T-cell (primary cell): Measurements from ENCODE around the gene PI4KB. TPM values are rescaled to one million over a fixed set of nuclear protein-coding genes. Genes with fewer than 3 reads are reported as not detected.

Experiments
- ATAC-seq, 4 experiments: fragments of 200-7000 bp in 3 of 4; fragments of 150-1000 bp in 1 of 4; cut with Tn5 transposase; replicated peaks in 1 of 4; 1 replicate in 3 of 4; 2 replicates in 1 of 4; pipeline ENCODE4 v1.10.0; 2021; ENCODE audit warnings: moderate library complexity in 3 of 4, mild to moderate bottlenecking in 2 of 4, moderate number of reproducible peaks in 1 of 4
- CTCF ChIA-PET, 2 donors: fragments of 300-600 bp; sonication (Branson Sonifier 250); formaldehyde crosslinking; loops; one replicate each; lab custom pipeline; 2022; ENCODE audit warnings: antibody characterized with exemption in 2 of 2; lab: Charles Lee
- POLR2A ChIA-PET, 2 donors: fragments of 300-600 bp; sonication (Branson Sonifier 250); formaldehyde crosslinking; loops; one replicate each; lab custom pipeline; 2022; ENCODE audit warnings: antibody characterized with exemption in 2 of 2; lab: Charles Lee
- DNase-seq, 35 experiments: peaks; one replicate each; pipeline versions ENCODE4 v3.0.0 to v3.0.0-alpha.2; 2013 to 2023
- H3K27ac ChIP-seq: one replicate; pipeline ENCODE4 v1.5.1; 2013; ENCODE audit warnings: low read length
- H3K27me3 ChIP-seq, 2 experiments: replicated peaks in 1 of 2; 1 replicate in 1 of 2; 2 replicates in 1 of 2; pipeline versions ENCODE4 v1.6.1 to v1.7.0; 2013; ENCODE audit warnings: low read length in 1 of 2, mixed read lengths in 1 of 2; ENCODE audit not compliant: control insufficient read depth in 2 of 2, insufficient read depth in 2 of 2; ENCODE audit errors: extremely low read depth in 1 of 2
- H3K36me3 ChIP-seq, 2 donors: 1 replicate in 1 of 2; 2 replicates in 1 of 2; pipeline versions ENCODE4 v1.6.1 to v1.7.0; 2013; ENCODE audit warnings: low read length in 1 of 2; ENCODE audit not compliant: control insufficient read depth in 2 of 2, insufficient read depth in 1 of 2; ENCODE audit errors: extremely low read depth in 1 of 2
- H3K4me1 ChIP-seq, 2 experiments: 1 replicate in 1 of 2; 2 replicates in 1 of 2; pipeline versions ENCODE4 v1.6.1 to v1.7.0; 2013; ENCODE audit warnings: low read length in 2 of 2, mixed read lengths in 1 of 2; ENCODE audit not compliant: insufficient read depth in 2 of 2, control insufficient read depth in 1 of 2; ENCODE audit errors: extremely low read depth in 1 of 2
- H3K4me3 ChIP-seq, 2 donors: 1 replicate in 1 of 2; 2 replicates in 1 of 2; pipeline versions ENCODE4 v1.5.1 to v1.7.0; 2013; ENCODE audit warnings: mild to moderate bottlenecking in 2 of 2, low read length in 1 of 2, moderate library complexity in 1 of 2; ENCODE audit not compliant: control insufficient read depth in 1 of 2; ENCODE audit errors: extremely low read depth in 1 of 2
- H3K9me3 ChIP-seq: 2 replicates; pipeline ENCODE4 v1.7.0; 2013
- H3K27ac Mint-ChIP-seq, 2 donors: one replicate each; pipeline ENCODE4 v1.8.0; 2020 to 2021; ENCODE audit warnings: mild to moderate bottlenecking in 2 of 2, mixed read lengths in 2 of 2
- H3K27me3 Mint-ChIP-seq, 2 donors: one replicate each; pipeline ENCODE4 v1.8.0; 2021 to 2022; ENCODE audit warnings: mixed read lengths in 2 of 2
- H3K36me3 Mint-ChIP-seq: one replicate; pipeline ENCODE4 v1.8.0; 2021; ENCODE audit warnings: mixed read lengths
- H3K4me1 Mint-ChIP-seq, 3 donors: one replicate each; pipeline ENCODE4 v1.8.0; 2020 to 2022; ENCODE audit warnings: mixed read lengths in 3 of 3, mild to moderate bottlenecking in 1 of 3
- H3K4me3 Mint-ChIP-seq, 3 donors: one replicate each; pipeline ENCODE4 v1.8.0; 2020 to 2022; ENCODE audit warnings: mild to moderate bottlenecking in 3 of 3, mixed read lengths in 3 of 3, moderate library complexity in 3 of 3
- H3K9me3 Mint-ChIP-seq, 3 donors: one replicate each; pipeline ENCODE4 v1.8.0; 2020 to 2022; ENCODE audit warnings: mixed read lengths in 3 of 3
- WGBS: methylation state at CpG from one replicate; pipeline ENCODE4 v1.1.5; 2013; ENCODE audit warnings: missing lambda C conversion rate; ENCODE audit not compliant: insufficient coverage; 5-methylcytosine and 5-hydroxymethylcytosine counted together
- total RNA-seq, 35 experiments: library from RNA in 6 of 35; stranded (reverse) in 6 of 35; fragments of 120-200 nt in 1 of 35; gene quantifications; one replicate each; pipeline versions ENCODE4 v1.2.1 to v1.2.4 and lab custom pipeline; 2013 to 2026

Gene PI4KB
- total RNA-seq, 5 donors from 2014 or later (not counting 1 experiment from before 2014, with no cell fraction given): 64.9 to 96.9 (median 75.4) TPM

DNA sequence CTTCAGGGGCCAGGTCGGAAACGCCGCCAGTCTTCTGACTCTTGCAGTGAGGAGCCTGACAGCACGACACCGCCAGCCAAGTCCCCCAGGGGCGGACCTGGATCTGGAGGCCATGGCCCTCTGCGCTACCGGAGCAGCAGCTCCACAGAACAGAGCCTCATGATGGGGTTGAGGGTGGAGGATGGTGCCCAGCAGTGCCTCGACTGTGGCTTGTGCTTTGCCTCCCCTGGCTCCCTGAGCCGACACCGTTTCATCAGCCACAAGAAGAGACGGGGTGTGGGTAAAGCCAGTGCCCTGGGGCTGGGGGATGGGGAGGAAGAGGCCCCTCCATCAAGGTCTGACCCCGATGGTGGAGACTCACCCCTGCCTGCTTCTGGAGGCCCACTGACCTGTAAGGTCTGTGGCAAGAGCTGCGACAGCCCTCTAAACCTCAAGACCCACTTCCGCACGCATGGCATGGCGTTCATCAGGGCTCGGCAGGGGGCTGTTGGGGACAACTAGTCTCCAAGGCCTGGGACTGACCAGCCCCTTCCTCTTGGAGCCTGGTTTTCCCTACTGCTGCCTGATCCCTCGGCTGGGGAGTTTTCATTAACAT is 36.4 kb downstream of the PI4KB start:
- Histone ChIP-seq H3K4me3 (no peak overlapping the region), H3K4me1 (peaks cover 0 to 25% of the 10 kb centered on the region in 2 experiments), H3K36me3 (peaks cover 44 to 96% of the 10 kb centered on the region in 2 donors), H3K27ac (no peak overlapping the region), H3K9me3 (no peaks in the 10 kb centered on the region), H3K27me3 (no peaks in the 10 kb centered on the region)
- Mint-ChIP-seq H3K27ac (no peak overlapping the region), H3K36me3 (peaks cover 38% of the 10 kb centered on the region), H3K27me3 (no peaks in the 10 kb centered on the region), H3K9me3 (no peaks in the 10 kb centered on the region), H3K4me3 (no peak overlapping the region), H3K4me1 (peaks cover 14 to 22% (median 17%) of the 10 kb centered on the region in 3 donors)
- ATAC-seq: no peak
- WGBS: 80% methylated on average over 6 of the region's 19 CpGs
- DNase-seq: no peak
- CTCF ChIA-PET: no interaction called here
- POLR2A ChIA-PET: no interaction called here

DNA sequence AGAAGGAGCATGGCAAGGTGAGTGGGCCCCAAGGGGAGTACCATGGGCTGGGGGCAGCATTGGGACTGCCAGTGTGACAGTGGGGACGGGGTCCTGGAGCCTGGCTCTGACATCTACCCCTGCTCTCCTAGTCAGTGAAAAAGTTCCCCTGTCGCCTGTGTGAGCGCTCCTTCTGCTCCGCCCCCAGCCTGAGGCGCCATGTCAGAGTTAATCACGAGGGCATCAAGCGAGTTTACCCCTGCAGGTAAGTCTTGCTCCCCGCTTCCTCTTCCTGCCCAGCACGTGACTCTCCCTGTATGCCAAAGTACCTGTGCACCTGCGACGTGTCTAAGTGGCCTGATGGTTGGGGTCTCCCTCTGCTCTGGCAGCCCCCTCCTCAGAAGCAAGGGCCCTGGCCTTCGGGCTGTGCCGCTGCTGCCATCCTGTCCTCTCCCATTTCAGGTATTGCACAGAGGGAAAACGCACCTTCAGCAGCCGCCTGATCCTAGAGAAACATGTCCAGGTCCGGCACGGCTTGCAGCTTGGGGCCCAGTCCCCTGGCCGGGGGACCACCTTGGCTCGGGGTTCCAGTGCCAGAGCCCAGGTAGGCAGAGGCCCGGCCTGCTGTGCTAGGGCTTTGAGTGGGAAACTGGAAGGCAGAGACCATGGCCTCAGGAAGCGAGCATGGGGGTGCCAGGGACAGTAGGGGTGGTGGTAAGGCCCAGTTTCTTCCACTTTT is 37.1 kb downstream of the PI4KB start:
- Histone ChIP-seq H3K27ac (no peak overlapping the region), H3K27me3 (no peaks in the 10 kb centered on the region), H3K36me3 (peaks cover 44 to 90% of the 10 kb centered on the region in 2 donors), H3K4me1 (peaks cover 0 to 25% of the 10 kb centered on the region in 2 experiments), H3K4me3 (no peak overlapping the region), H3K9me3 (no peaks in the 10 kb centered on the region)
- Mint-ChIP-seq H3K27ac (no peak overlapping the region), H3K36me3 (peaks cover 38% of the 10 kb centered on the region), H3K27me3 (no peaks in the 10 kb centered on the region), H3K4me3 (no peak overlapping the region), H3K9me3 (no peaks in the 10 kb centered on the region), H3K4me1 (peaks cover 17 to 23% (median 17%) of the 10 kb centered on the region in 3 donors)
- DNase-seq (no peak), ATAC-seq (no peak)
- POLR2A ChIA-PET: no interaction called here
- CTCF ChIA-PET: no interaction called here
- WGBS: 90% methylated on average over 19 of the region's 21 CpGs

DNA sequence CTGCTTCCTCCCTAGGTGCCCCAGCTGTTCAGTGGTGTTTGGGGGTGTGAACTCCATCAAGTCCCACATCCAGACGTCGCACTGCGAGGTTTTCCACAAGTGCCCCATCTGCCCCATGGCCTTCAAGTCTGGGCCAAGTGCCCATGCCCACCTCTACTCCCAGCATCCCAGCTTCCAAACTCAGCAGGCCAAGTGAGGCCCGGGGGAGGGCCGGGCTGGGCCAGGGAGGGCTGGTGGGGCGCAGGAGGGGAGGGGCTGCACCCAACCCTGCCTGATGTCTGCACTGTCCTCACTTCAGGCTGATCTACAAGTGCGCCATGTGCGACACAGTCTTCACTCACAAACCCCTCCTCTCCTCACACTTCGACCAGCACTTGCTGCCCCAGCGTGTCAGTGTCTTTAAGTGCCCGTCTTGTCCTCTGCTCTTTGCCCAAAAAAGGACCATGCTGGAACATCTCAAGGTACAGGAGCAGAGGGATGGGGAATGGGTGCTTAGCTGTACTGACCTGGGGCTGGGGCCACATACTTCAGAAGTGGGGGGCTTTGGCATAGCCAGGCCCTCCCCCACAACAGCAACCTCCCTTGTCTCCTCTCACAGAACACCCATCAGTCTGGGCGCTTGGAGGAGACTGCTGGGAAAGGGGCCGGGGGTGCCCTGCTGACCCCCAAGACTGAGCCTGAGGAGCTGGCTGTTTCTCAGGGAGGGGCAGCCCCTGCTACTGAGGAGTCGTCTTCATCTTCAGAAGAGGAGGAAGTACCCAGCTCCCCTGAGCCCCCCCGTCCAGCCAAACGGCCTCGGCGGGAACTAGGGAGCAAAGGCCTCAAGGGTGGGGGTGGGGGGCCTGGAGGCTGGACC is 37.9 kb downstream of the PI4KB start:
- H3K27ac Mint-ChIP-seq: peak overlapping the region in 1 of 2 donors; percentile 64
- ATAC-seq (no peak), DNase-seq (no peak)
- H3K9me3 Mint-ChIP-seq: no peaks in the 10 kb centered on the region
- Histone ChIP-seq H3K9me3 (no peaks in the 10 kb centered on the region), H3K36me3 (peaks cover 44 to 81% of the 10 kb centered on the region in 2 donors), H3K4me1 (peaks cover 0 to 26% of the 10 kb centered on the region in 2 experiments), H3K4me3 (no peak overlapping the region), H3K27me3 (no peaks in the 10 kb centered on the region), H3K27ac (no peak overlapping the region)
- H3K4me3 Mint-ChIP-seq: no peak overlapping the region
- no peaks in the 10 kb centered on the region for H3K27me3 Mint-ChIP-seq
- 86% methylated on average over 10 of the region's 18 CpGs for WGBS
- peaks cover 37% of the 10 kb centered on the region for H3K36me3 Mint-ChIP-seq
- ChIA-PET CTCF (no interaction called here), POLR2A (no interaction called here)
- H3K4me1 Mint-ChIP-seq: peaks cover 24 to 30% (median 25%) of the 10 kb centered on the region in 3 donors

DNA sequence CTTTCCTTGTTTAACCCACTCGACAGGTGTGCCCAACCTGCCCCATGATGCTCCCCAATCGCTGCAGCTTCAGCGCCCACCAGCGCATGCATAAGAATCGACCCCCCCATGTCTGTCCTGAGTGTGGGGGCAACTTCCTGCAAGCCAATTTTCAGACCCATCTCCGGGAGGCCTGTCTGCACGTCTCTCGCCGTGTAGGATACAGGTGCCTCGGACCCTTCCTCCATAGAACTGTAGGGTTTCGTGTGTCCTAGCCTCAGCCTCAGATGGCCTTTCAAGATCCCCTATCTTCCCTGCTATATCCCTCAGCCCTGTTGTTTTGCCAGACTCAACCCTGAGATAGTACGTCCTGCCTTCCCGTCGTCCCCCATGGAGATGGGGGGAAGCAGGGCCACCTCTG is 38.7 kb downstream of the PI4KB start:
- Mint-ChIP-seq H3K27ac (peak overlapping the region; percentile 21 to 64), H3K4me3 (no peak overlapping the region), H3K4me1 (peaks cover 32 to 38% (median 33%) of the 10 kb centered on the region in 3 donors), H3K27me3 (no peaks in the 10 kb centered on the region), H3K36me3 (peaks cover 29% of the 10 kb centered on the region), H3K9me3 (no peaks in the 10 kb centered on the region)
- Histone ChIP-seq H3K4me3 (no peak overlapping the region), H3K27me3 (no peaks in the 10 kb centered on the region), H3K4me1 (peaks cover 0 to 34% of the 10 kb centered on the region in 2 experiments), H3K36me3 (peaks cover 36 to 73% of the 10 kb centered on the region in 2 donors), H3K27ac (no peak overlapping the region), H3K9me3 (no peaks in the 10 kb centered on the region)
- WGBS: 87% methylated on average over 6 of the region's 14 CpGs
- ChIA-PET POLR2A (no interaction called here), CTCF (no interaction called here)
- DNase-seq: no peak
- ATAC-seq: no peak

DNA sequence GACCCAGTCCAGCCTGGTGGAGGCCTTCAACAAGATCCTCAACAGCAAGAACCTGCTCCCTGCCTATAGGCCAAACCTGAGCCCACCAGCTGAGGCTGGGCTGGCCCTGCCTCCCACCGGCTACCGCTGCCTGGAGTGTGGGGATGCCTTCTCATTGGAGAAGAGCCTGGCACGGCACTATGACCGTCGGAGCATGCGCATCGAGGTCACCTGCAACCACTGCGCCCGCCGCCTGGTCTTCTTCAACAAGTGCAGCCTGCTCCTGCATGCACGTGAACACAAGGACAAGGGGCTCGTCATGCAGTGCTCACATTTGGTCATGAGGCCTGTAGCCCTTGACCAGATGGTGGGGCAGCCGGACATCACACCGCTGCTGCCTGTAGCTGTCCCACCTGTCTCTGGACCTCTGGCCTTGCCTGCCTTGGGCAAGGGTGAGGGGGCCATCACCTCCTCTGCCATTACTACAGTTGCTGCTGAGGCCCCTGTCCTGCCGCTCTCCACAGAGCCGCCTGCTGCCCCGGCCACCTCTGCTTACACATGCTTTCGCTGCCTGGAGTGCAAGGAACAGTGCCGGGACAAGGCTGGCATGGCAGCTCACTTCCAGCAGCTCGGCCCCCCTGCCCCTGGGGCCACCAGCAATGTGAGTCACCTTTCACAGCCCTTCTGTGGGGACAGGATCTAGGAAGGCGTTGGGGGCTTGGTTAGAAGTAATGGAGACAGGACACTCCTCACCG is 39.3 kb downstream of the PI4KB start:
- no peak overlapping the region for H3K27ac Mint-ChIP-seq
- POLR2A ChIA-PET: no interaction called here
- no peaks in the 10 kb centered on the region for H3K9me3 Mint-ChIP-seq
- Histone ChIP-seq H3K9me3 (no peaks in the 10 kb centered on the region), H3K36me3 (peaks cover 30 to 68% of the 10 kb centered on the region in 2 donors), H3K27ac (no peak overlapping the region), H3K4me1 (peaks cover 2 to 40% of the 10 kb centered on the region in 2 experiments), H3K27me3 (no peaks in the 10 kb centered on the region), H3K4me3 (no peak overlapping the region)
- ATAC-seq (no peak), DNase-seq (no peak)
- peaks cover 26% of the 10 kb centered on the region for H3K36me3 Mint-ChIP-seq
- CTCF ChIA-PET: no interaction called here
- H3K4me3 Mint-ChIP-seq: no peak overlapping the region
- H3K27me3 Mint-ChIP-seq: no peaks in the 10 kb centered on the region
- 94% methylated on average over 18 of the region's 22 CpGs for WGBS
- H3K4me1 Mint-ChIP-seq: peaks cover 37 to 41% (median 37%) of the 10 kb centered on the region in 3 donors

DNA sequence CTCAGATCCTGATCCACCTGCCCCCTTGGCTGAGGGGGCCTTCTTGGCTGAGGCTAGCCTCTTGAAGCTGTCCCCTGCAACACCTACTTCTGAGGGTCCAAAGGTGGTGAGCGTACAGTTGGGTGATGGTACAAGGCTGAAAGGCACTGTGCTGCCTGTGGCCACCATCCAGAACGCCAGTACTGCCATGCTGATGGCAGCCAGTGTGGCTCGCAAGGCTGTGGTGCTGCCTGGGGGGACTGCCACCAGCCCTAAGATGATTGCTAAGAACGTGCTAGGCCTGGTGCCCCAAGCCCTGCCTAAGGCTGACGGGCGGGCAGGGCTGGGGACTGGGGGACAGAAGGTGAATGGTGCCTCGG is 39.9 kb downstream of the PI4KB start:
- Mint-ChIP-seq H3K4me3 (no peak overlapping the region), H3K27ac (peak overlapping the region in 1 of 2 donors; percentile 11), H3K27me3 (no peaks in the 10 kb centered on the region), H3K36me3 (peaks cover 21% of the 10 kb centered on the region), H3K4me1 (peaks cover 37 to 41% (median 39%) of the 10 kb centered on the region in 3 donors), H3K9me3 (no peaks in the 10 kb centered on the region)
- ATAC-seq: no peak
- POLR2A ChIA-PET: no interaction called here
- Histone ChIP-seq H3K27ac (no peak overlapping the region), H3K27me3 (no peaks in the 10 kb centered on the region), H3K4me1 (peaks cover 2 to 39% of the 10 kb centered on the region in 2 experiments), H3K36me3 (peaks cover 27 to 61% of the 10 kb centered on the region in 2 donors), H3K4me3 (no peak overlapping the region), H3K9me3 (no peaks in the 10 kb centered on the region)
- 90% methylated on average over 6 of the region's 7 CpGs for WGBS
- no peak for DNase-seq
- CTCF ChIA-PET: interaction anchor here in 1 of 2 donors (0.6 kb wide), 1 partner anchor 112 kb away, joined by 3 read pairs; the partner anchor contains the start of gene PSMB4
